Gastrocnemius medialis (tissue), 4 donors: Measurements from ENCODE around the gene GIMAP7.

Experiments
- CTCF ChIP-seq, 5 experiments: fragments of 450-650 bp in 3 of 5; fragments of 200-600 bp in 2 of 5; sonication (generic) in 2 of 5; IDR thresholded peaks in 4 of 5; conservative IDR thresholded peaks in 1 of 5; 1 replicate in 4 of 5; 2 replicates in 1 of 5; pipeline ENCODE4 v1.5.1; 2016 to 2019; ENCODE audit warnings: antibody characterized with exemption in 5 of 5, mild to moderate bottlenecking in 3 of 5, moderate library complexity in 3 of 5
- POLR2A ChIP-seq, 2 donors: fragments of 450-650 bp; IDR thresholded peaks; one replicate each; pipeline ENCODE4 v1.6.1; 2017; ENCODE audit warnings: antibody characterized with exemption in 2 of 2, mild to moderate bottlenecking in 2 of 2, moderate library complexity in 2 of 2

- no peak for TF ChIP-seq CTCF (IDR thresholded peaks at IDR 0.05 in 4 of 5, conservative IDR thresholded peaks at IDR 0.05 in 1 of 5)
- TF ChIP-seq POLR2A (IDR thresholded peaks at IDR 0.05), result no peak
These were observed 35.5 kb upstream of the GIMAP7 start for GRCh38 chr7:150479023-150479716.
